Measurements from ENCODE around the gene FHIT.

DNA sequence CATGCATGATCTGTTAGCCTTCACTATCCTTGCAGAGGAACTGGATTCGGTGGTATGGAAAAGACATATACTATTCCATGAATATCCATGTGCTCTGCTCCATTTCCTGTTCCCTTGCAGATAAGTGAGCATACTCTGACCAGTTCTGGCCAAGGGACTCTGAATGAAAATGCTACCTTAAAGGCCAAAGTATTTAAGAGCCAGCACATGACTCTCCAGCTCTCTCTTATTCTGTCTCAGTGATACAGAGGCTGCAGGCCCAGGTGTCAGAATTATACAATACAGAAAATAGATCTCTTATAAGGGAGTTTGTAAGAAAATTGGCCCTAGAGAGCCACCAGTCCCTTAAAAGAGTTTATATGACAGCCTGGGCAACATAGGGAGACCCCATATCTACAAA lies 1421.7 kb downstream of the FHIT start:
- no peak for TF ChIP-seq POLR2A (IDR thresholded peaks at IDR 0.05)
- TF ChIP-seq, protein P1, sequence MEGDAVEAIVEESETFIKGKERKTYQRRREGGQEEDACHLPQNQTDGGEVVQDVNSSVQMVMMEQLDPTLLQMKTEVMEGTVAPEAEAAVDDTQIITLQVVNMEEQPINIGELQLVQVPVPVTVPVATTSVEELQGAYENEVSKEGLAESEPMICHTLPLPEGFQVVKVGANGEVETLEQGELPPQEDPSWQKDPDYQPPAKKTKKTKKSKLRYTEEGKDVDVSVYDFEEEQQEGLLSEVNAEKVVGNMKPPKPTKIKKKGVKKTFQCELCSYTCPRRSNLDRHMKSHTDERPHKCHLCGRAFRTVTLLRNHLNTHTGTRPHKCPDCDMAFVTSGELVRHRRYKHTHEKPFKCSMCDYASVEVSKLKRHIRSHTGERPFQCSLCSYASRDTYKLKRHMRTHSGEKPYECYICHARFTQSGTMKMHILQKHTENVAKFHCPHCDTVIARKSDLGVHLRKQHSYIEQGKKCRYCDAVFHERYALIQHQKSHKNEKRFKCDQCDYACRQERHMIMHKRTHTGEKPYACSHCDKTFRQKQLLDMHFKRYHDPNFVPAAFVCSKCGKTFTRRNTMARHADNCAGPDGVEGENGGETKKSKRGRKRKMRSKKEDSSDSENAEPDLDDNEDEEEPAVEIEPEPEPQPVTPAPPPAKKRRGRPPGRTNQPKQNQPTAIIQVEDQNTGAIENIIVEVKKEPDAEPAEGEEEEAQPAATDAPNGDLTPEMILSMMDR (IDR thresholded peaks at IDR 0.05) = no peak
- no peak for TF ChIP-seq EP300 (IDR thresholded peaks at IDR 0.05; ENCODE audit: low read depth)
- no peak for TF ChIP-seq POLR2AphosphoS5 (IDR thresholded peaks at IDR 0.05)

All from transverse colon (tissue), 4 donors.